ENCODE results near the gene ITGA4. TPM values are rescaled to one million over a fixed set of nuclear protein-coding genes. Genes with fewer than 3 reads are reported as not detected.

Gene ITGA4
- total RNA-seq, 4 donors from 2014 or later = 1.6 to 9.0 (median 6.4) TPM

- TF ChIP-seq CTCF (IDR thresholded peaks at IDR 0.05) (no peak), POLR2A (IDR thresholded peaks at IDR 0.05) (no peak)
- intact Hi-C loops (cut with DNase I) = loop anchor here (10.0 kb wide), 1 partner anchor 1343 kb away; no protein-coding TSS in a partner anchor
- DNase-seq = no peak
Observed at GRCh38 chr2:181467966-181468707, 11.0 kb downstream of the ITGA4 start.

GRCh38 chr2:181468811-181469210, 11.6 kb downstream of the ITGA4 start:
- TF ChIP-seq POLR2A (IDR thresholded peaks at IDR 0.05) = no peak
- no peak for TF ChIP-seq CTCF (IDR thresholded peaks at IDR 0.05)
- intact Hi-C loops (cut with DNase I) = loop anchor here (10.0 kb wide), 1 partner anchor 1344 kb away; no protein-coding TSS in a partner anchor
- DNase-seq = no peak
- 42 to 63% methylated on average over 1 of the region's 1 CpG for WGBS, 2 donors
- Histone ChIP-seq H3K4me1 (no peaks in the 10 kb centered on the region), H3K27ac (no peak overlapping the region), H3K9me3 (no peaks in the 10 kb centered on the region), H3K36me3 (no peaks in the 10 kb centered on the region), H3K4me3 (no peak overlapping the region), H3K27me3 (no peaks in the 10 kb centered on the region)

More at GRCh38 chr2:181467966-181468707, 11.0 kb downstream of the ITGA4 start:
- no peak overlapping the region for H3K4me3 ChIP-seq
- no peaks in the 10 kb centered on the region for H3K36me3 ChIP-seq
- H3K9me3 ChIP-seq = no peaks in the 10 kb centered on the region
- no peaks in the 10 kb centered on the region for H3K4me1 ChIP-seq
- 43 to 82% methylated on average over 3 of the region's 3 CpGs for WGBS, 2 donors
- no peak overlapping the region for H3K27ac ChIP-seq
- no peaks in the 10 kb centered on the region for H3K27me3 ChIP-seq

GRCh38 chr2:181471226-181471625, 14.0 kb downstream of the ITGA4 start:
- 53 to 60% methylated on average over 3 of the region's 3 CpGs for WGBS, 2 donors
- Histone ChIP-seq H3K4me1 (no peaks in the 10 kb centered on the region), H3K4me3 (no peak overlapping the region), H3K27me3 (no peaks in the 10 kb centered on the region), H3K27ac (no peak overlapping the region), H3K9me3 (no peaks in the 10 kb centered on the region), H3K36me3 (no peaks in the 10 kb centered on the region)
- TF ChIP-seq CTCF (IDR thresholded peaks at IDR 0.05) = no peak
- TF ChIP-seq POLR2A (IDR thresholded peaks at IDR 0.05) = no peak
- no peak for DNase-seq
- intact Hi-C loops (cut with DNase I) = no loop called here

GRCh38 chr2:181471783-181472182, 14.6 kb downstream of the ITGA4 start:
- Histone ChIP-seq H3K27me3 (no peaks in the 10 kb centered on the region), H3K9me3 (no peaks in the 10 kb centered on the region), H3K36me3 (no peaks in the 10 kb centered on the region), H3K4me1 (no peaks in the 10 kb centered on the region), H3K27ac (no peak overlapping the region), H3K4me3 (no peak overlapping the region)
- TF ChIP-seq POLR2A (IDR thresholded peaks at IDR 0.05) (no peak), CTCF (IDR thresholded peaks at IDR 0.05) (no peak)
- no peak for DNase-seq
- intact Hi-C loops (cut with DNase I) = no loop called here

GRCh38 chr2:181472990-181473389, 15.8 kb downstream of the ITGA4 start:
- DNase-seq = no peak
- intact Hi-C loops (cut with DNase I) = no loop called here
- Histone ChIP-seq H3K4me3 (no peak overlapping the region), H3K9me3 (no peaks in the 10 kb centered on the region), H3K36me3 (no peaks in the 10 kb centered on the region), H3K27me3 (no peaks in the 10 kb centered on the region), H3K4me1 (no peaks in the 10 kb centered on the region), H3K27ac (no peak overlapping the region)
- WGBS, 2 donors = 93% methylated on average over 6 of the region's 6 CpGs; no CpG with 5 or more reads in 1 of the 2 donors
- TF ChIP-seq POLR2A (IDR thresholded peaks at IDR 0.05) = no peak
- no peak for TF ChIP-seq CTCF (IDR thresholded peaks at IDR 0.05)

Measured in esophagus squamous epithelium (tissue), 5 donors.